GM06990 (cell line): Measurements from ENCODE around the gene COPS6.
A peak's percentile ranks its signal among the peaks of the same experiment; 100 is the strongest.

Experiments used
- DNase-seq: peaks from one replicate; pipeline ENCODE4 v3.0.0-alpha.2; 2011; ENCODE audit not compliant: insufficient read length; ENCODE audit errors: extremely low read depth
- H3K27me3 ChIP-seq: replicated peaks from 2 replicates; pipeline ENCODE4 v1.6.0; 2011; ENCODE audit warnings: low read length; ENCODE audit not compliant: control insufficient read depth, insufficient read depth
- H3K36me3 ChIP-seq: 2 replicates; pipeline ENCODE4 v1.5.1; 2011; ENCODE audit warnings: low read length; ENCODE audit not compliant: control insufficient read depth, insufficient read depth
- H3K4me3 ChIP-seq: replicated peaks from 2 replicates; pipeline ENCODE4 v1.5.1; 2011; ENCODE audit warnings: low read depth, mild to moderate bottlenecking, control low read depth, low read length
- CTCF ChIP-seq: IDR thresholded peaks from 2 replicates; pipeline ENCODE4 v1.5.1; 2011; ENCODE audit warnings: low read length, control low read depth, mild to moderate bottlenecking, inconsistent platforms; ENCODE audit not compliant: insufficient read depth, poor library complexity, severe bottlenecking

The COPS6 gene

GRCh38 chr7:100051611-100052010 lies 37.2 kb upstream of the COPS6 start:
- DNase-seq: no peak
- H3K36me3 ChIP-seq: peaks cover 1% of the 10 kb centered on the region; the same call in 1 of the 2 replicates
- H3K4me3 ChIP-seq: no peak overlapping the region
- H3K27me3 ChIP-seq: no peaks in the 10 kb centered on the region
- TF ChIP-seq CTCF: no peak

GRCh38 chr7:100053215-100053614 lies 35.6 kb upstream of the COPS6 start:
- Histone ChIP-seq H3K36me3 (peaks cover 9% of the 10 kb centered on the region), H3K4me3 (no peak overlapping the region), H3K27me3 (no peaks in the 10 kb centered on the region)
- DNase-seq: peak; percentile 31
- TF ChIP-seq CTCF: peak; percentile 9

GRCh38 chr7:100057006-100057405 lies 31.8 kb upstream of the COPS6 start:
- no peak for TF ChIP-seq CTCF
- DNase-seq: no peak
- H3K27me3 ChIP-seq: no peaks in the 10 kb centered on the region
- H3K36me3 ChIP-seq: peaks cover 10% of the 10 kb centered on the region
- H3K4me3 ChIP-seq: no peak overlapping the region

GRCh38 chr7:100059251-100059739 lies 29.5 kb upstream of the COPS6 start:
- TF ChIP-seq CTCF: no peak
- peaks cover 12% of the 10 kb centered on the region for H3K36me3 ChIP-seq
- no peak overlapping the region for H3K4me3 ChIP-seq
- DNase-seq: no peak
- no peaks in the 10 kb centered on the region for H3K27me3 ChIP-seq

GRCh38 chr7:100061518-100062193 lies 27.1 kb upstream of the COPS6 start:
- TF ChIP-seq CTCF: no peak
- DNase-seq: no peak
- peaks cover 14% of the 10 kb centered on the region for H3K36me3 ChIP-seq

GRCh38 chr7:100063376-100063775 lies 25.4 kb upstream of the COPS6 start:
- Histone ChIP-seq H3K4me3 (no peak overlapping the region), H3K36me3 (peaks cover 8% of the 10 kb centered on the region), H3K27me3 (no peaks in the 10 kb centered on the region)
- no peak for DNase-seq
- TF ChIP-seq CTCF: no peak

More at GRCh38 chr7:100061518-100062193, 27.1 kb upstream of the COPS6 start:
- Histone ChIP-seq H3K27me3 (no peaks in the 10 kb centered on the region), H3K4me3 (no peak overlapping the region)
